ENCODE measurements around the gene VRK1. TPM values are rescaled to one million over a fixed set of nuclear protein-coding genes. Genes with fewer than 3 reads are reported as not detected.

VRK1 gene
- total and polyA plus RNA-seq, 2 of the 4 experiments (the other 2 are of a cell fraction) = 14.2 to 19.9 TPM

DNA sequence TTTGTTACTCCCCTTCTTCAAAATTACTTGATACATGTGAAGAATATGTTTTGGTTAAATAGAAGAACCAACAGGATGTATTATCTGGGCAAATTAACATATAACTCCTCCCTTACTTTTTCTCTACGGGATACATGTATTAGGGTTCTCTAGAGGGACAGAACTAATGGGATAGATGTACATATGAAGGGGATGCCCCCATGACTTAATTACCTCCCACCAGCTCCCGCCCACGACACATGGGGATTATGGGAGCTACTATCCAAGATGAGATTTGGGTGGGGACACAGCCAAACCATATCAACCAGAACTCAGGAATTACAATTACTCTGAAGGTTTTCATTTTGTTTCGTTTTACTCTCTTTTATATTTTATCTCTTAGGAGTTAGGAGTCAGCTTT is 41.3 kb downstream of the VRK1 start:
- no peaks in the 10 kb centered on the region for H3K36me3 ChIP-seq (ENCODE audit: control insufficient read depth, insufficient read depth, low read length)
- CTCF ChIA-PET = no interaction called here
- BruUV-seq (replicated peaks) = no TSS peak
- no peak overlapping the region for H3K4me2 ChIP-seq (ENCODE audit: low read depth, low read length)
- H3K14ac ChIP-seq (replicated peaks; ENCODE audit: low read depth, low read length) = no peak overlapping the region
- no peak overlapping the region for H3K4ac ChIP-seq (ENCODE audit: low read depth, low read length)
- POLR2A ChIA-PET (ENCODE audit: unreplicated experiment) = no interaction called here
- H3K9me1 ChIP-seq (ENCODE audit: insufficient read depth, low read length) = no peaks in the 10 kb centered on the region
- dilution Hi-C loops (cut with HindIII; ENCODE audit: low sequenced_read_pairs, unreplicated experiment) = no loop called here
- H3K56ac ChIP-seq (ENCODE audit: extremely low read depth, insufficient read depth, low read length) = no peak overlapping the region
- no peak overlapping the region for H2BK120ac ChIP-seq (ENCODE audit: low read depth, low read length)
- no peak overlapping the region for H2BK20ac ChIP-seq (ENCODE audit: low read depth, low read length)
- H2AK9ac ChIP-seq (replicated peaks; ENCODE audit: low read depth, low read length, poor library complexity) = no peak overlapping the region
- WGBS, 2 experiments (ENCODE audit: extremely low coverage in 2 of 2, insufficient read length in 1 of 2) = no CpG with 5 or more reads among the region's 4 CpGs
- H3K4me1 ChIP-seq (ENCODE audit: control insufficient read depth, insufficient read depth, low read length) = no peaks in the 10 kb centered on the region
- H3K9me3 ChIP-seq (ENCODE audit: control insufficient read depth, insufficient read depth, low read length) = no peaks in the 10 kb centered on the region
- no peak overlapping the region for H3K9ac ChIP-seq (ENCODE audit: low read depth, low read length)
- no peak overlapping the region for H3K4me3 ChIP-seq (ENCODE audit: insufficient read depth, low read depth, low read length)
- H3K27me3 ChIP-seq (ENCODE audit: control insufficient read depth, insufficient read depth, low read length) = no peaks in the 10 kb centered on the region
- H4K91ac ChIP-seq (ENCODE audit: insufficient read depth, low read depth, low read length) = no peak overlapping the region
- no peak overlapping the region for H3K18ac ChIP-seq (ENCODE audit: low read depth, low read length)
- TF ChIP-seq, protein P1, sequence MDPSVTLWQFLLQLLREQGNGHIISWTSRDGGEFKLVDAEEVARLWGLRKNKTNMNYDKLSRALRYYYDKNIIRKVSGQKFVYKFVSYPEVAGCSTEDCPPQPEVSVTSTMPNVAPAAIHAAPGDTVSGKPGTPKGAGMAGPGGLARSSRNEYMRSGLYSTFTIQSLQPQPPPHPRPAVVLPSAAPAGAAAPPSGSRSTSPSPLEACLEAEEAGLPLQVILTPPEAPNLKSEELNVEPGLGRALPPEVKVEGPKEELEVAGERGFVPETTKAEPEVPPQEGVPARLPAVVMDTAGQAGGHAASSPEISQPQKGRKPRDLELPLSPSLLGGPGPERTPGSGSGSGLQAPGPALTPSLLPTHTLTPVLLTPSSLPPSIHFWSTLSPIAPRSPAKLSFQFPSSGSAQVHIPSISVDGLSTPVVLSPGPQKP (IDR thresholded peaks at IDR 0.05; ENCODE audit: borderline replicate concordance, low read depth, low read length) = no peak
- no peak for TF ChIP-seq BHLHE40 (IDR thresholded peaks at IDR 0.05; ENCODE audit: low read depth, low read length)
- H2AFZ ChIP-seq (replicated peaks; ENCODE audit: low read length, poor library complexity) = no peak overlapping the region
- in situ Hi-C loops (cut with MboI; ENCODE audit: low sequenced_read_pairs) = no loop called here
- no peak overlapping the region for H2AK5ac ChIP-seq (ENCODE audit: low read depth, low read length)
- no peak overlapping the region for H4K8ac ChIP-seq (ENCODE audit: low read depth in 2 of 2, low read length in 2 of 2)
- H3K79me1 ChIP-seq (ENCODE audit: low read depth in 1 of 2, low read length in 2 of 2) = peaks cover 0 to 13% of the 10 kb centered on the region in 2 experiments; a peak in 3 of 4 replicates
- no peak overlapping the region for H2BK15ac ChIP-seq (ENCODE audit: low read depth, low read length)
- H3K27ac ChIP-seq (ENCODE audit: insufficient read depth, low read length) = no peak overlapping the region
- no peak overlapping the region for H4K5ac ChIP-seq (ENCODE audit: low read depth, low read length)
- no peak overlapping the region for H2BK5ac ChIP-seq (ENCODE audit: low read depth, low read length, poor library complexity, severe bottlenecking)
- no peak for ATAC-seq (ENCODE audit: low read depth)
- DNase-seq = no peak
- no peak overlapping the region for H3K23ac ChIP-seq (ENCODE audit: low read depth, low read length)
- intact Hi-C loops (cut with micrococcal nuclease) = no loop called here
- H4K20me1 ChIP-seq (ENCODE audit: insufficient read depth, low read length) = no peaks in the 10 kb centered on the region
